ENCODE data around the gene TMEM43.
"Not testable (repeated sequence)": the region's sequence is repeated elsewhere in the genome, so short reads cannot be mapped to it uniquely, and the experiment has no call there.

Gene TMEM43

GRCh38 chr3:14082108-14082657 lies 42.7 kb upstream of the TMEM43 start (continued):
- TF ChIP-seq PATZ1 (tag by site-specific recombination; IDR thresholded peaks at IDR 0.05) (no peak), AEBP2 (tag by site-specific recombination; IDR thresholded peaks at IDR 0.05; ENCODE audit: borderline replicate concordance) (no peak), ZBTB17 (tag by site-specific recombination; IDR thresholded peaks at IDR 0.05) (no peak), ZNF777 (tag by site-specific recombination; IDR thresholded peaks at IDR 0.05; ENCODE audit: borderline replicate concordance) (no peak), ZEB2 (tag by site-specific recombination; IDR thresholded peaks at IDR 0.05) (no peak), ZBTB6 (tag by site-specific recombination; IDR thresholded peaks at IDR 0.05) (no peak), ZSCAN4 (tag by site-specific recombination; IDR thresholded peaks at IDR 0.05) (no peak), ZNF433 (tag by site-specific recombination; IDR thresholded peaks at IDR 0.05; ENCODE audit: low read depth) (no peak)

GRCh38 chr3:14087461-14087860 lies 37.4 kb upstream of the TMEM43 start:
- H3K36me3 ChIP-seq (ENCODE audit: control insufficient read depth in 2 of 2, insufficient read depth in 1 of 2, low read length in 2 of 2); H3K4me1 ChIP-seq (ENCODE audit: control insufficient read depth, insufficient read depth, low read length); H3K4me3 ChIP-seq (ENCODE audit: low read depth, low read length); POLR2A ChIA-PET; H3K9me3 ChIP-seq (ENCODE audit: control insufficient read depth, insufficient read depth, low read depth, low read length); H3K27ac ChIP-seq (ENCODE audit: extremely low read depth, low read depth, low read length): not testable (repeated sequence)
- CTCF ChIA-PET = interaction anchor here (0.7 kb wide), 1 partner anchor 33 kb away, joined by 3 read pairs; no protein-coding TSS in a partner anchor

GRCh38 chr3:14091959-14092358 lies 32.9 kb upstream of the TMEM43 start:
- H3K4me1 ChIP-seq (ENCODE audit: control insufficient read depth, insufficient read depth, low read length); POLR2A ChIA-PET; CTCF ChIA-PET; H3K9me3 ChIP-seq (ENCODE audit: control insufficient read depth, insufficient read depth, low read depth, low read length); H3K36me3 ChIP-seq (ENCODE audit: control insufficient read depth in 2 of 2, insufficient read depth in 1 of 2, low read length in 2 of 2); H3K4me3 ChIP-seq (ENCODE audit: low read depth, low read length); H3K27ac ChIP-seq (ENCODE audit: extremely low read depth, low read depth, low read length): not testable (repeated sequence)

GRCh38 chr3:14092464-14092863 lies 32.4 kb upstream of the TMEM43 start:
- Histone ChIP-seq H3K9me3 (ENCODE audit: control insufficient read depth, insufficient read depth, low read depth, low read length) (no peaks in the 10 kb centered on the region), H3K36me3 (ENCODE audit: control insufficient read depth in 2 of 2, insufficient read depth in 1 of 2, low read length in 2 of 2) (no peaks in the 10 kb centered on the region), H3K4me1 (ENCODE audit: control insufficient read depth, insufficient read depth, low read length) (no peaks in the 10 kb centered on the region), H3K27ac (ENCODE audit: extremely low read depth, low read depth, low read length) (no peak overlapping the region), H3K4me3 (ENCODE audit: low read depth, low read length) (no peak overlapping the region)
- ChIA-PET CTCF (interaction anchor here (0.6 kb wide), 1 partner anchor 93 kb away, joined by 6 read pairs; no protein-coding TSS in a partner anchor), POLR2A (no interaction called here)
- TF ChIP-seq ZSCAN30 (tag by site-specific recombination; IDR thresholded peaks at IDR 0.05) (no peak), ZNF133 (tag by site-specific recombination; IDR thresholded peaks at IDR 0.05) (no peak), ZNF202 (tag by site-specific recombination; IDR thresholded peaks at IDR 0.05; ENCODE audit: borderline replicate concordance) (no peak), ZSCAN5A (tag by site-specific recombination; IDR thresholded peaks at IDR 0.05) (no peak), ZNF23 (tag by site-specific recombination; IDR thresholded peaks at IDR 0.05; ENCODE audit: borderline replicate concordance) (no peak), ZNF423 (tag by site-specific recombination; IDR thresholded peaks at IDR 0.05) (no peak), ZNF391 (tag by site-specific recombination; IDR thresholded peaks at IDR 0.05; ENCODE audit: borderline replicate concordance, low read depth) (no peak), ZNF449 (tag by site-specific recombination; IDR thresholded peaks at IDR 0.05) (no peak), ZFP69B (tag by site-specific recombination; IDR thresholded peaks at IDR 0.05) (no peak), ZBTB21 (tag by site-specific recombination; IDR thresholded peaks at IDR 0.05) (no peak), ZNF777 (tag by site-specific recombination; IDR thresholded peaks at IDR 0.05; ENCODE audit: borderline replicate concordance) (no peak), OSR2 (tag by site-specific recombination; IDR thresholded peaks at IDR 0.05) (no peak), ZNF350 (tag by site-specific recombination; IDR thresholded peaks at IDR 0.05) (no peak), ZNF610 (tag by site-specific recombination; IDR thresholded peaks at IDR 0.05; ENCODE audit: borderline replicate concordance) (no peak)
